Activated T-helper 1 cell treated with anti-CD3 and anti-CD28 coated beads, Interleukin-12 subunit alpha, Interleukin-12 subunit beta, Interleukin-2, Interleukin-4 antibody, amounts not matched to agents 30 ng/mL and 10 ng/mL and 1 ng/mL, durations not matched to agents 14 hours and 24 hours and 36 hours (primary cell): ENCODE data around the gene PARP12. TPM values are rescaled to one million over a fixed set of nuclear protein-coding genes. Genes with fewer than 3 reads are reported as not detected.
A peak's percentile ranks its signal among the peaks of the same experiment; 100 is the strongest.

Experiments used
- DNase-seq: peaks from one replicate; pipeline ENCODE4 v3.0.0; 2021; ENCODE audit warnings: low spot score
- H3K27ac Mint-ChIP-seq: one replicate; pipeline ENCODE4 v1.8.0; 2021; ENCODE audit warnings: mild to moderate bottlenecking, mixed read lengths
- H3K27me3 Mint-ChIP-seq: one replicate; pipeline ENCODE4 v1.8.0; 2022; ENCODE audit warnings: mild to moderate bottlenecking, moderate library complexity, mixed read lengths; ENCODE audit not compliant: insufficient read depth
- H3K36me3 Mint-ChIP-seq: one replicate; pipeline ENCODE4 v1.8.0; 2021; ENCODE audit warnings: low read depth, mixed read lengths
- H3K4me1 Mint-ChIP-seq: one replicate; pipeline ENCODE4 v1.8.0; 2021; ENCODE audit warnings: low read depth, mixed read lengths
- H3K4me3 Mint-ChIP-seq: one replicate; pipeline ENCODE4 v1.8.0; 2021; ENCODE audit warnings: mild to moderate bottlenecking, moderate library complexity, mixed read lengths
- H3K9me3 Mint-ChIP-seq: one replicate; pipeline ENCODE4 v1.8.0; 2021; ENCODE audit warnings: mixed read lengths
- intact Hi-C: fragments of 100-400 bp; cut with micrococcal nuclease; formaldehyde crosslinking; loops from one replicate; pipeline ENCODE4 v1.15.1; 2024
- total RNA-seq: library from RNA; stranded (reverse); gene quantifications from 2 replicates; pipeline ENCODE4 v1.2.3, GENCODE V29; 2022

The PARP12 gene
- total RNA-seq, 1 donor from 2014 or later: 63.7 TPM

GRCh38 chr7:140070546-140070945, 7.8 kb upstream of the PARP12 start:
- intact Hi-C loops: no loop called here
- Mint-ChIP-seq H3K27me3 (peaks cover 9% of the 10 kb centered on the region), H3K9me3 (peaks cover 26% of the 10 kb centered on the region), H3K4me3 (no peak overlapping the region), H3K36me3 (peaks cover 16% of the 10 kb centered on the region), H3K4me1 (no peaks in the 10 kb centered on the region), H3K27ac (no peak overlapping the region)
- no peak for DNase-seq

- Mint-ChIP-seq H3K4me3 (no peak overlapping the region), H3K27ac (no peak overlapping the region), H3K9me3 (peaks cover 26% of the 10 kb centered on the region), H3K4me1 (no peaks in the 10 kb centered on the region), H3K27me3 (peaks cover 8% of the 10 kb centered on the region), H3K36me3 (peaks cover 16% of the 10 kb centered on the region)
- DNase-seq: no peak
- intact Hi-C loops: loop anchor here (10.0 kb wide), 1 partner anchor 295 kb away; the partner anchor contains the start of gene HIPK2
These were observed 6.7 kb upstream of the PARP12 start for GRCh38 chr7:140069298-140069949.

- no peak overlapping the region for H3K27ac Mint-ChIP-seq
- peaks cover 26% of the 10 kb centered on the region for H3K9me3 Mint-ChIP-seq
- intact Hi-C loops: loop anchor here (10.0 kb wide), 1 partner anchor 293 kb away; the partner anchor contains the start of gene HIPK2
- no peak overlapping the region for H3K4me3 Mint-ChIP-seq
- H3K4me1 Mint-ChIP-seq: peaks cover 6% of the 10 kb centered on the region
- no peak for DNase-seq
- H3K27me3 Mint-ChIP-seq: peaks cover 5% of the 10 kb centered on the region
- H3K36me3 Mint-ChIP-seq: peaks cover 18% of the 10 kb centered on the region
These were observed 5.3 kb upstream of the PARP12 start for GRCh38 chr7:140068033-140068432.

GRCh38 chr7:140067052-140067451, 4.3 kb upstream of the PARP12 start:
- H3K36me3 Mint-ChIP-seq: peaks cover 18% of the 10 kb centered on the region
- no peak for DNase-seq
- no peak overlapping the region for H3K4me3 Mint-ChIP-seq
- H3K27me3 Mint-ChIP-seq: peaks cover 5% of the 10 kb centered on the region
- peaks cover 26% of the 10 kb centered on the region for H3K9me3 Mint-ChIP-seq
- peaks cover 6% of the 10 kb centered on the region for H3K4me1 Mint-ChIP-seq
- no peak overlapping the region for H3K27ac Mint-ChIP-seq
- intact Hi-C loops: loop anchor here (1.0 to 10.0 kb wide), 2 partner anchors 37 to 292 kb away; partner anchors contain the start of gene HIPK2

GRCh38 chr7:140062118-140062527, 628 bp downstream of the PARP12 start:
- peaks cover 31% of the 10 kb centered on the region for H3K36me3 Mint-ChIP-seq
- intact Hi-C loops: loop anchor here (1.0 to 10.0 kb wide), 8 partner anchors 23 to 415 kb away; partner anchors contain the start of genes HIPK2 and MKRN1
- H3K4me1 Mint-ChIP-seq: peaks cover 48% of the 10 kb centered on the region
- peak; percentile 25 for DNase-seq
- H3K9me3 Mint-ChIP-seq: peaks cover 16% of the 10 kb centered on the region
- peak overlapping the region; percentile 91 for H3K27ac Mint-ChIP-seq
- H3K4me3 Mint-ChIP-seq: peak overlapping the region; percentile 82
- peaks cover 5% of the 10 kb centered on the region for H3K27me3 Mint-ChIP-seq

- Mint-ChIP-seq H3K27me3 (peaks cover under 1% of the 10 kb centered on the region), H3K36me3 (peaks cover 31% of the 10 kb centered on the region), H3K4me1 (peaks cover 53% of the 10 kb centered on the region), H3K9me3 (peaks cover 11% of the 10 kb centered on the region), H3K4me3 (peak overlapping the region; percentile 82), H3K27ac (peak overlapping the region; percentile 91)
- DNase-seq: no peak
- intact Hi-C loops: loop anchor here (5.0 to 10.0 kb wide), 6 partner anchors 191 to 416 kb away; partner anchors contain the start of genes HIPK2 and MKRN1
These were observed 1.2 kb downstream of the PARP12 start for GRCh38 chr7:140061607-140061930.

GRCh38 chr7:140060788-140061606, 1.8 kb downstream of the PARP12 start:
- intact Hi-C loops: loop anchor here (5.0 to 10.0 kb wide), 6 partner anchors 191 to 416 kb away; partner anchors contain the start of genes HIPK2 and MKRN1
- Mint-ChIP-seq H3K27me3 (no peaks in the 10 kb centered on the region), H3K9me3 (peaks cover 5% of the 10 kb centered on the region), H3K4me1 (peaks cover 57% of the 10 kb centered on the region), H3K27ac (peak overlapping the region; percentile 91), H3K4me3 (peak overlapping the region; percentile 82), H3K36me3 (peaks cover 28% of the 10 kb centered on the region)
- no peak for DNase-seq

- no peaks in the 10 kb centered on the region for H3K27me3 Mint-ChIP-seq
- H3K27ac Mint-ChIP-seq: peak overlapping the region; percentile 91
- peak overlapping the region; percentile 82 for H3K4me3 Mint-ChIP-seq
- DNase-seq: no peak
- H3K4me1 Mint-ChIP-seq: peaks cover 65% of the 10 kb centered on the region
- intact Hi-C loops: loop anchor here (5.0 to 10.0 kb wide), 6 partner anchors 192 to 417 kb away; partner anchors contain the start of genes HIPK2 and MKRN1
- no peaks in the 10 kb centered on the region for H3K9me3 Mint-ChIP-seq
- peaks cover 30% of the 10 kb centered on the region for H3K36me3 Mint-ChIP-seq
These were observed 2.5 kb downstream of the PARP12 start for GRCh38 chr7:140060243-140060630.

- Mint-ChIP-seq H3K9me3 (no peaks in the 10 kb centered on the region), H3K27me3 (no peaks in the 10 kb centered on the region), H3K27ac (peak overlapping the region; percentile 62), H3K36me3 (peaks cover 33% of the 10 kb centered on the region), H3K4me3 (peak overlapping the region; percentile 82), H3K4me1 (peaks cover 72% of the 10 kb centered on the region)
- DNase-seq: no peak
- intact Hi-C loops: loop anchor here (5.0 to 10.0 kb wide), 6 partner anchors 193 to 418 kb away; partner anchors contain the start of genes HIPK2 and MKRN1
These were observed 3.2 kb downstream of the PARP12 start for GRCh38 chr7:140059273-140060242.

- Mint-ChIP-seq H3K36me3 (peaks cover 41% of the 10 kb centered on the region), H3K4me3 (peak overlapping the region; percentile 19), H3K27ac (peak overlapping the region; percentile 24), H3K4me1 (peaks cover 77% of the 10 kb centered on the region), H3K27me3 (no peaks in the 10 kb centered on the region), H3K9me3 (no peaks in the 10 kb centered on the region)
- DNase-seq: no peak
- intact Hi-C loops: no loop called here
These were observed 4.2 kb downstream of the PARP12 start for GRCh38 chr7:140058517-140058916.

GRCh38 chr7:140057143-140057535, 5.6 kb downstream of the PARP12 start:
- no peak for DNase-seq
- intact Hi-C loops: no loop called here
- no peaks in the 10 kb centered on the region for H3K27me3 Mint-ChIP-seq
- H3K36me3 Mint-ChIP-seq: peaks cover 51% of the 10 kb centered on the region
- H3K4me1 Mint-ChIP-seq: peaks cover 86% of the 10 kb centered on the region
- H3K27ac Mint-ChIP-seq: no peak overlapping the region
- H3K9me3 Mint-ChIP-seq: no peaks in the 10 kb centered on the region
- no peak overlapping the region for H3K4me3 Mint-ChIP-seq
